CD4-positive, alpha-beta T cell treated with Interleukin-21 for 1 hour (primary cell): ENCODE data around the gene TSGA10IP.
A peak's percentile ranks its signal among the peaks of the same experiment; 100 is the strongest.

Experiments used
- DNase-seq: peaks from one replicate; pipeline ENCODE4 v3.0.0-alpha.2; 2020

TSGA10IP gene

DNA sequence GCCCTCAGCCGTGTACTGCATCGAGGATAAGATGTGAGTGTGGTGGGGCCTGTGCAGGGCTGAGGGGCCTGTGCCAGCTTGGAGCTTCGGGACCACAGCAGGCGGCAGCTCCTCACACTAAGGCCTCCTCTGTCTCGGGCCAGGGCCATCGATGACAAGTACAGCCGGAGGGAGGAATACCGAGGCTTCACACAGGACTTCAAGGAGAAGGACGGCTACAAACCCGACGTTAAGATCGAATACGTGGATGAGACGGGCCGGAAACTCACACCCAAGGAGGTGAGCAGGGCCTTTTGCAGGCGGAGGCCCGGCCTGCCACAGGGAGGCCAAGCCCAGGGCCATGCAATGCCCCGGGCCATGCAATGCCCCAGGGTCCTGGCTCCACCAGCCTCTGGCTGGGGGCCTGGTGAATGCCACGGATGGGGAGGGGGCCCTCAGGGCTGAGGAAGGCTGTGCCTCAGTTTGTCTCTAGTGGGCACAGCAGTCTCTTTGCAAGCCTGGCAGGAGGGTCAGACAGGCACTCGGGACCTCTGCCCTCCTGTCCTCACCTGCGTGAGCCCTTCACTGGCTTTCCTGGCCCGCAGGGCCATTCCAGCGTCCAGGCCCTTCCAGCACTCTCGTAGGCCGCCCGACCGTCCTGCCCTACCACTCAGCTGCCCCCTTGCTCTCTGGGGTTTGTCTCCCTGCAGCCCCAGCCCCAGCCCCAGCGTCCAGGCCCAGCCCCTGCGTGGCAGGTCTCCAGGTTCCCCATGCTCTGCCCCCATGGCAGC, 32.5 kb downstream of the TSGA10IP start:
- DNase-seq, result no peak

DNA sequence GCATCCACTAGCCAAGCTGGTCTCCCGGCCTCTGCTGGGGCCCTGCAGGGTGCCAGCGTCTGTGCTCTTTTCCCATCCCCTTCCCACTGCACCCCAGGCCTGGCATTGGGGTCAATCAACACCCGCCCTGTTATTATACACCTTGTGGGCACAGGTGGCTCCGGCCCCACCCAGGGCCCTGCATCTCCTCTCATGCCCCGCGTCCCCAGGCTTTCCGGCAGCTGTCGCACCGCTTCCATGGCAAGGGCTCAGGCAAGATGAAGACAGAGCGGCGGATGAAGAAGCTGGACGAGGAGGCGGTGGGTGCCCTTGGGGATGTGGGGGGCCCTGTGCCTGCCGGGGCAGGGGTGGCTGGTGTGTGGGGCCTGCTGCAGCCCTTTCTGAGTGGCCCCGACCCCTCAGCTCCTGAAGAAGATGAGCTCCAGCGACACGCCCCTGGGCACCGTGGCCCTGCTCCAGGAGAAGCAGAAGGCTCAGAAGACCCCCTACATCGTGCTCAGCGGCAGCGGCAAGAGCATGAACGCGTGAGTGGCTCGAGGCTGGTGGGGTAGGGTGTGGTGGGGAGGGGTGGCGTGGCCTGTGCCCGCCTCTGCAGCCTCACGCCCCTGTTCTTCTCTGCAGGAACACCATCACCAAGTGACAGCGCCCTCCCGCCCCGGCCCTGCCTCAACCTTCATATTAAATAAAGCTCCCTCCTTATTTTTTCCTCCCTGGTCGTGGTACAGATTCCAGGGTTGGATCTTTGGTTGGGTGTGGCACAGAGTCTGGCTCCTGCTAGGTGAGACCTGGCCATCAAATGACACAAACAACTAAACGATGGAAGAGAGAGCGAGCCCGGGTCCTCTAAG, 33.3 kb downstream of the TSGA10IP start:
- DNase-seq, result no peak

DNA sequence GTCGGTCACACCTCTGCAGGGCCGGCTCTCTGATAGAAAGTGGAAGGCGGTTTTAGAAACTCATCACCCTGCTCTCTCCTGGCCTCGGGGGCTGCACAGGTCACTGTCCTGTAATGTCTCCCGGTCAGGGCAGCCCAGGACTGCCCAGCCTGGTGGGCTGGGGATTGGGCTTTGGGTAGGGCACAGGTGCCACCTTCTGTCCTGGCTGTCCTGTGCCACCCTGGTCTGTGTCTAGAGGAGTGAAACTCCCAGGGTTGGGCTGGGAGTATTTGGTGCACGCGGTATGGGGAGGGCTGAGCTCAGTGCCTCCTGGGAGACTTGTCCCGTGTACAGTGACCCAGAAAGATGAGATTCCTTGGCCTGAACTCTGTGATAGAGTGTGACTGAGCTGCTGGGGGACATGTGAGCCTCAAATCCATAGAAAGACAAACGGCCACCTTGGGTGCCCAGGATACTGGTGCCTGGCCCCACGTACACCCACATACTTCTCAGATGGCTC, 34.0 kb downstream of the TSGA10IP start:
- no peak for DNase-seq

DNA sequence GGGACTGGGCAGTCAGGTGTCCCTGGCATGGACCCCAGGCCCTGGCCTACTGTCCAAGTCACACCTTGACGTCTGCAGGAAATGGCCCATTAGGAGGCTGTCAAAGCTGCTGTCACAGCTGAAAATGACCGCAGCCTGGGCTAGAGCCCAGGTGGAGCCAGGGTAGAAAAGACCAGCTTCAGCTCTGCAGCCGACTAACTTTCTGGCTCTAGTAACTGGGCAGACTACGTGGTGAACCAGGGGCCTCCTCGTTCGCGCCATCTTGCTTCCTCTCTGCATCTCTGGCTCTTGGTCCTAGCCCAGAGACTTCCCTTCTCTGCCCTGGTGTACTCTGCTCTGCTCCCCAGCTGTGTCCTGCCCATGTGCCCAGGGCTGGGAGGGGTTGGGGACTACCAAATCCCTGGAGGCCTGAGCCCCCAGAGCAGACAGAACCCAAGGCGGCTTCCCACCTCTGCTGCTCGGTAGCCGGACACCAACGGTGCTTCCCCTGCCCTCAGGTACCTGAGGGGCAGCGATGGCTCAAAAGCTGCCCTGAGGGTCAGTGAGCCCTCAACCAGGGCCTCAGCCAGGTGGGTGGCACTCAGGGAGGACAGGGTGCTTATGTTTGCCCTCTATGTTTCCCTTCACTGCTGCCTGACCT, 35.9 kb downstream of the TSGA10IP start:
- DNase-seq, result no peak

DNA sequence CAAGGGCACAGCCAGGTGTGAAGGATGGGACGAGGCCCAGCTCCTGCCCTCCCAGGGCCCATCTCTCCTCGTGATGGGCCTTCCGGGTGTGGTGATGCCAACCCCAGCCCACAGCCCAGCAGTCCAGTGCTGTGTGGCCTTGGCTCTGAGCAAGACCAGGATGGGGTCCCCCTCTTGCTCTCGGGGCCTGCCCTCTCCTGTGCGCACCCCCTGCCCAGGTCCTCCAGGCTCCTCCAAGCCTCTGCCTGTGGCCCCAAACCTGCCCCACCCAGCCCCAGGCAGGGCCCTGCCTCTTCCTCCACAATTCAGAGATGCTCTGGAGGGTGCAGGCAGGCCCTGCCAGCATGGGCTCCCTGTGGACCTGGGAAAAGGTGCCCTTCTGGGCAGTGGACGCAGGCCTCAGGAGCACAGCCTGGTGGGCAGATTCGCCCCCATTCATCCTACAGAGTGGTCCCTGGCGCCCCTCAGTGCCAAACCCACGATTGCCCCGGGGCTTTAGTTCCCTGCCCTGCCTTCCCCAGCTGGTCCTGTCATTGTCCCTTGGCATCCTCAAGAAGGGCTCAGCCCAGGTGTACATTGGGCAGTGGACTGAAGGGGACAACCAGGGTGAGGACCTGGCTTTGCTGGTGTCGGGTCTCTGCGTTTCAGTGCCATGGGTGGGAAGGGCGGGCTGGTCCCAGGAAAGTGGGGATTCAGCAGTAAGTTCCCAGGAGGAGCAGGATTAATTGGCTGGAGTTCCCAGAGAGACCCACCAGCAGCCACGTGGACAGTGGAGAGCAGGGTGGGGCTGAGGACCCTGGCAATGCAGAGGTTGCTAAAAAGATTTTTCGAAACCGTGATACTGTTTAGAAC, 36.9 kb downstream of the TSGA10IP start:
- no peak for DNase-seq

DNA sequence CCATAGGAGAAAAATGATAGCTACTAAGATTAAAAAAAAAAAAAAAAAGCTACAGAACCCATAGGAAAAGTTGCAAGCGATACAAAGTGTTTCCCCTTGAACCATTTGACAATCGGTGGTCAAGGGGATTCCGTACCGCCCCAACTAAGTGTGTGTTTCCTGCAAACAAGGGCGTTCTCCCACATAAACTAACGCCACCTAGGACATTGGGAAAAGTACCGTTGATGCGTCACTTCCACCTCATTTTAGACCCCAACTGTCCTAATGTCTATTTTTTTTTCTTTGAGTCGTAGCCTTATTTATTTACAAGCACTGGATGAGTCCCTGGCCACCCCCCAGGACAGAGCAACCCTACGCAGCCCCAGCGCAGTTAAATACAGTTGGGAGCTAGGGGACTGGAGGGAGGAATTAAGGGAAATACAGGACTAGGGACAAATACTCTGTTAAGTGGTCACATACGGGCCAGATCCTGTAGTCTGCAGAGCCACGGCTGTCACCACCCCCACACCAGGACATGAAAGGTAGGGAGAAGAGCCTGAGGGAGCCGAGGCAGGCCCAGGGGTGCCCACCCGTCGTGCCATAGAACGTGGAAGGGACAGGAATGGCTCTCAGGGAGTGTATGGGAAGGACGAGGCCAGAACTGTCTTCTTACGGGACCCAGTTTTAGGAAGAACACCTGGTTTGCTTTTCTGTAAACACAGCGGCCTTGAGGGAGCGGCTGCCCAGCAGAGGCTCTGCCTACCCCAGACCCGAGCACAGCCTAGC, 37.7 kb downstream of the TSGA10IP start:
- no peak for DNase-seq

DNA sequence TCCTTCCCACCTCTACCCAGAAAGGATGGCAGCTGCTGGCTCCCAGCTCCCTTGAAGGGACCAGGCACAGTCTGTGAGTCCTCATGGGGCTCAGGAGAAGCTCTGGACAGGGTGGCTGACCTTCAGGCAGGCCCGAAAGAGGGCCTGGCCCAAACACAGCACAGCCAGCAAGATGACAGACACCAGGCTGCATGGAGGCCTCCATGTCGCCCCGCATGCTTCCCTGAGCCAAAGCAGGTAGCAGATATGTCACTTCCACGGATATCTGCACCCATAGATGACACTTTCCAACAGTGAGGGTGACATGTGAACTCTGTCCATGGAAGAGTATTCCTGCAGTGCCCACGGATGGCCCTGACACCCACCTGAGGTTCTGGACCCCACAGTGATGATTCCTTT, 38.3 kb downstream of the TSGA10IP start:
- no peak for DNase-seq

DNA sequence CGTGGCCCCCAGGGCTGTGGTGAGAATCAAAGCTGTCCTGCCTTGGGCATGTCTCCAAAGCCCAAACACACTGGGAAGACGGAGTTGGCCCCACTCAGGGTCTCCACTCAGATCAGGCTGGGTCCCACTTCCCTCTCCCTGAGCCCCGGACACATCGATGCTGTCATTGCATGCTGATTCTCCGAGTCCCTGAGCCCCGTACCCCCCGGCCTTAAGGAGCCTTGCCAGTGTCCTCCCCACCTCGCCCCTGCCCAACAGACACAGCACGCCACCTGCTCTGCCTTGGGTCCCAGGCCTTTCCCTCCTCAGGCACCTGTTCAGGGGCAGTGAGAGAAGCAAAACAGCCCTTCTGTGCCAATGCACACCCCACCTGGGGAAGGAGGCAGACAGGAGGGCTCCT, 42.1 kb downstream of the TSGA10IP start:
- DNase-seq, result no peak

DNA sequence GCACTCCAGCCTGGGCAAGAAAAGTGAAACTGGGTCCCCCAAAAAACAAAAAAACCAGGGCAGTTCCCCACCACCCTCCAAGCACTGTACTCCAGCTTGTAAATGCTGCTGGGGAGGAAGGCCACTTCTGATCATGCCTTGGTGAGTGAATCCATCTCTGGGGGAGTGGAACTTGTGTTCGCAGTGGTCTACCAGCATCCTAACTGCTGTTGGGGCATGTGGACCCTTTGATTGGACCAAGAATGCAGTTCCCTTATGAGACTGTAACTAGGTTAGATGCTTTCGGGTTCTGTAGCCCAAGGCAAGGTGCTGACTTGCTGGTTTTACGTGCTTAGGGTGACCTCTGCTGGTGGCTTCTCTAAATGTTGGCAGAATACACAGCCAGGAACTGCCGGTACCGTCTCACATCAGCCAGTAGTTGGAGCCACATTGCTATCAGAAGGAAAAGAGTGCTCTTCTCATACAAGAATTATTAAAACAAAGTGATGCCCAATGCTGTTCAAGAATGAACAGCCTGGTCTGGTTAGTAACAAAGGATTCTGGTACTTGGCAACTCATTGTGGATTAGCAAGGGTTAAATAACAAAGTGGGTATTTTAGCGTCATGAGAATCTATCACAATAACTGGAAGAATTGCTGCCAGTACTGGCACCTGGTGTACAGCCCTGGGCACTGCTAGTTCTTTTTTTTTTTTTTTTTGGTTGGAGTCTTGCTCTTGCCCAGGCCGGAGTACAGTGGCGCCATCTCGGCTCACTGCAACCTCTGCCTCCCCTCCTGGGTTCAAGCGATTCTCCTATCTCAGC, 43.7 kb downstream of the TSGA10IP start:
- peak; percentile 96 for DNase-seq

DNA sequence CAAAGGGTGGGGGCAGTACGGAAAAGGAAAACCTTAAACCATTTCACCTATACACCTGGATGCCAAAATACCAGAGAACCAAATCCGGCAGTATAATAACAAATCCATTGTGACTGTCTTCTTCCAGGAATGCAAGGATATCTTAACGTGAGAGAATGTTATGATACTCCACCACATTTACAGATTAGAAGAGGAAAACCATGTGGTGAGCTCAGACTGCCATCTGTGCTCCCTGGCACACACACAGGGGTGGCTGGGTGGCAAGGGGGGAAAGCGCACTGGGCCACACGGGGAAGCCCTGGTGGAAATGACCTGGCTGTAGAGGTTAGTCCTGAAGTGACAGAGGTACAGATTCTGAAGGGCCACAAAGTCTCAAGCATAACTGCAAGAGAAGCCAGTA, 46.8 kb downstream of the TSGA10IP start:
- no peak for DNase-seq

DNA sequence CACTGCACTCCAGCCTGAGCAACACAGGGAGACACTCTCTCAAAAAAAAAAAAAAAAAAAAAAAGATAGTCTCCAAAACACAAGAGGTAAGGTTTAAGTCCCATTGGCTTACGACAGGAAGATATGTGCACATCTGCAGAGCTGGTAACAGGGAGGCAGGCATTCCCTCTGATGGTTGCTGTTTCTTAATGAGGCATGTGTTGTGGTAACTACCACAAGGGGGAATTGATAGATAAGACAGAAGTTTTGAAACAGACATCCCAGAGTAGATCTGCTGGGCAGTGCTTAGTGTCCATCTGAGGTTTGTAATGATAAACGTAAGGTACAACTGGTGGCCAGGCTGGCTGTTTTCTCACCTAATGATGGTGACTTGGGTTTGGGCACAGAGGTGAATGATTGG, 52.0 kb downstream of the TSGA10IP start:
- DNase-seq, result no peak

DNA sequence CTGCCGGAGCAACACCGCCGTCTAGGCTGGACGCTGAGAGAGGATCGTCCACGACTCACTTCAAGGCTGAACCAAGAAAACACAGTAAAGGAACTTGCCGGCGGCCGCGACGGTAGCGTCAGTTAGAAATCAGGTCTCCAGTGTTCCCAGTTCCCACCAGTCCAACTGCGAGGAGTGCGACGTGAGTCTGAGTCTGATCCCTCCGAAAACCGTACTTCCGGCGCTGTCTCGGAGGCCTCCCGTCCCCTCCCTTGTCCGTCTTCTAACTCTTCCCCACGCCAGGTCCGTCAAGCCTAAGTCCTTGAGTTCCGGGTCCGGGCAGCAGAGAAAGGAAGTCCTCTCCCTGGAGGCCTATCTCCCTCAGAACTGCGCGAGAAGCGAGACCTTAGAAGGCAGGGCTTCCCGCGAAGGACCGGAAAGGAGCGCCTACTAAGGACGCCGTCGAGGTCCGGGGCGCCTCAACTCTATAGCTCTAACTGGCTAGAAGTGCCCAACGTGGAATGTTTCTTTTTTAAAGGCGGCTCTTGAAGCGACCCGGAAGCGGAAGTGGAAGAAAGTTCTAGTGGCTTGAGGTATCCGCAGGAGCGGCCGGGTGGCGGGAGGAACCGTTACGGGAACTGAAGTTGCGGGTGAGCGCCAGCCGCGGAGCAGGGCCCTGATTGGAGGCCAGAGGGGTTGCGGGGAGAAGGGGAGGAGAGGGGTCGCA, 56.8 kb downstream of the TSGA10IP start, which contains the start of the genes BANF1 and EIF1AD:
Gene BANF1, plus strand, starts transcription at position 562 of the 706 bp plus-strand sequence. CDS start 748 bp downstream, outside the sequence.
Gene EIF1AD, minus strand, starts transcription at position 216 of the 706 bp plus-strand sequence. CDS start 1,768 bp downstream, outside the sequence.
- peak; percentile 97 for DNase-seq

DNA sequence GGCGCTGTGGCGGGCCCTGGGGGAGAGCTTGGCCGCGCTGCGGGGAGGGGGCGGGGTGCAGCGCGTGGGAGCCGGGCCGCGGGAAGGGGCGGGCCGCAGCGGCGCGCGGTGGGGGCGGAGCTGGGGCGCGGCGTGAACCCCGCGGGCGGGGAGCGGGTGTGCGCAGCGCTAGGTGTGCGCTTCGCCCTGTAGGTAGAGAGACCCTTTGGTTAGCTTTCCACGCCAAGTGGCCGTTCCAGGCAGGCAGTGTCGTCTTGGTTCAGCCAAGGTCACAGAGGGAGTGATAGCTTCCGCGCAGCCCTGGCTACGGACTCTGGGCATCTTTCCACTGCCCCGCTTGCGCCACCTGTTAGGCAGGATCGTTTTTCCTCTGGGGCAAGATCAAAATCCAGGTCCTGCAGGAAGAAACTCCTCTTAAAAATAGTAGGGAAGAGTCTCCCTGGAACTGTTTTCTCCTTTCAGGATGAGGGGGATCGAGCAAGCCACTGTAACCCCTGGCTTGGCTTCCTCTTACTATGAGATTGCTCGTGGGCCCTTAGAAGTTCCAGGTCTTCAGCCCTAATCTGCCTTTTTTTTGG, 57.5 kb downstream of the TSGA10IP start:
- no peak for DNase-seq

DNA sequence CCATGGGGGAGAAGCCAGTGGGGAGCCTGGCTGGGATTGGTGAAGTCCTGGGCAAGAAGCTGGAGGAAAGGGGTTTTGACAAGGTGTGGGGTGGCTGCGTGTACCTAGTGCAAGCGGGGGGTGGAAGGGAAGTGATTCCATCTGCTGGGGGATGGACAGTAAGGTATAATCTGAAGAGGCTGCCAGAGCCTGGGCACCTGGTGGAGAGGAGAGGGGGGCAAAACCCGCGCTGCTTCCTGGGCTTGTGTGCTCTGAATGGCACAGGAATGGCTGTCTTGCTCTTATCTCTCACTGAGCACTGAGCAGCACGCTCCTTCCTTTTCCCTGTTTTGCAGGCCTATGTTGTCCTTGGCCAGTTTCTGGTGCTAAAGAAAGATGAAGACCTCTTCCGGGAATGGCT, 58.0 kb downstream of the TSGA10IP start:
- no peak for DNase-seq

DNA sequence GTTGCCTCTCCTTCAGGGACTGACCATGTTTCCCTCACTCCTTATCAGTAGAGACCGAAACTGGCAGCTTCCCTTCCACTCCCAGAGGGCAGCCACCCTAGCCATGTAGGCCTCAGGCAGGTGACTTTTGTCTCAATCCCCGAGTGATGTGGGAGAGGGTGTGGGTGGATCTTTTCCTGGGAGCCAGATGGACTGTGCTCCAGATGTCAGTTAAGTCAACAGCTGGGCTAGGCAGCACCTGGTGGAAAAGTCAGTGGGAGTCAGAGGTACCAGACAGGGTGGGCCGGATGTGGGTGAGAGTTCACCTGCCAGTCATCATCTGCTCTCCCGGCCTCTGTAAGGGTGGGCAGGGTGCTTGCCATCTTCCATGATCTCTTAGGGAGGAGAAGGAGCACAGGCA, 58.9 kb downstream of the TSGA10IP start:
- no peak for DNase-seq

DNA sequence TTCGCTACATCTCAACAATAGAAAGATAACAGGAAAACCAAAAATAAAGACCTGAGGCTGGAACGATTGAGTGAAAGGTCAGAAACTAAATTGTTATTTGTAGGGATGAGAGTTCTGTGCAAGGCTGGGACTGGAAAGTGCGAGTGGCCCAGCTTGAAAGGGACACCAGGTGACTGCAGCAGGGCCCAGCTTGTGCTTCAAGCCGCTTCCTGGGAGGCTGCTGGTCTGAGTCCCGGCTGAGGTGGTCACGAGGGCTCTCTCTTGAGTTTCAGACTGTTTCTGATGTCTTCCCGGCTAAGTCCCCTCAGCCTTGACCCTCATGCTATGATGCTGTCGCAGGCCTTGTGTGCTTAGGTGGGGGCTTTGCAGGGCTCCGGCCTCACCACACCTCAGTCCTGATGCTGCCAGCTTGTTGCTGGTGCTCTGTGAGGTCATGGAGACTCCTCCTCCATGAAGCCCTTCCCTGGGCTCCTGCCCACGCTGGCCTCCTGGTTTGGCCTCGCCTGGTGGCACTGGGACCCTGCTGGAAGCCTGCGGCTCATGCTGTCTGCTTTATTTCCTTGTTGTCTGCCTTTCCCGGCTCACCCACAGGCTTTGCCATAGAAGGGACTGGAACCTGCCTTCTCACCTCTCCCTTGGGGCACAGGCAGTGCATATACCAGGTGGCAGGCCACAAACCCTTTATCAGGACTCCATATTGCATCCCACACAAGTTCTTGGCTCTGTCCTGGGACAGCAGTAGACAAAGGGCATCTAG, 61.0 kb downstream of the TSGA10IP start:
- no peak for DNase-seq

DNA sequence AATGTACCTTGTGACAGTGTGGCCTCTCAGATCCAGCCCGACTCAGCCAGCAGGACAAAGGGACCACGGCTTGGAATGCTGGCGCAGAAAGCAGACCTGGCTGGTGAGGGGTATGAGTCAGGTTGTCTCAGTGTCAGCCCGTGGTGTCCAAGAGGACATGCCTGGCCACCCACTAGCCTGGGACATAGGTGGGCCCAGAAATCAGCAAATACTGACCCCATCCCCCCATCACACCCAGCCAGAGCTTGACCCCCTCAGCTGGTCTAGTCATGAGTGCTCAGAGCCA, 61.6 kb downstream of the TSGA10IP start:
- no peak for DNase-seq

DNA sequence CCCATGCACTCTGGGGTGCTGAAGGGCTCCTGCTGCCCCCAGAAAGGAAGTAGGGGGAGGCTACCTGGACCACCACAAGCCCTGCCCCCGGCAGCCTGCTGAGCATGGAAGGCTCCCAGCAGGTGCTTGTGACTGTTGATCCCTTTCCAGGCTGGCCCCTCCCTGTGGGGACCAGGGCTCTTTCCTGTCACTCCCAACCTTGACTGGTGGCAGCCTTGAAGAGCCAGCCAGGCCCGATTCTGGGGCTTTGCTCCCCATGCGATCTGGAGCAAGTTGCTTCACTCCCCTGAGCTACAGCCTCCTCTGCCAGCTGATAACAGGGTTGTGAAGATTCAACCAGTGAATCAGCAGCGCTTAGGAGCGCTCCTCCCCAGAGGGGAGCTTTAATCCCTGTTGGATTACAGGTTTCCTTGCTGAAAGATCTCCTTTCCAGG, 61.9 kb downstream of the TSGA10IP start:
- no peak for DNase-seq

DNA sequence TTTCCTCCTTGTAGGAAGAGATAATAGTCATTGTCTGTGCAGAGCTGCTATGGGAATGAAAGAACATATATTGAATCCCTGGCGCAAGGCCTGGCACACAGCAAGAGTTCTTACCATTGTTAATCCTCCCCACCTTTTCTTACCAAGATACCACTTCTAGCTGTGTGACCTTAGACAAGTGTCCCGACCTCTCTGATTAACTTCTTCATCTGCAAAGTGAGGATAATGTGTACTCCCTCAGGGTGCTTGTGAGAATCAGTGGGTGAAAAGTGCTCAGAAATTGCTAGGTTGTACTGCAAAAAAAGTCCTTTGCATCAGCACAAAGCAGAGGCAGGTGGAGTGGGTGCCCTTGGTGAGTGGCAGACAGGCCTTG, 62.8 kb downstream of the TSGA10IP start:
- DNase-seq, result no peak
